ENCODE data around the gene VSTM2L.

Gene VSTM2L

GRCh38 chr20:37983286-37983685 is 80.4 kb downstream of the VSTM2L start:
- H3K9me3 Mint-ChIP-seq (ENCODE audit: low read depth), result no peaks in the 10 kb centered on the region
- no peak overlapping the region for H3K27ac Mint-ChIP-seq
- no peaks in the 10 kb centered on the region for H3K4me1 Mint-ChIP-seq (ENCODE audit: low read depth)
- no peaks in the 10 kb centered on the region for H3K27me3 Mint-ChIP-seq
- H3K4me3 Mint-ChIP-seq, result no peak overlapping the region
- peaks cover 30% of the 10 kb centered on the region for H3K36me3 Mint-ChIP-seq

- no peaks in the 10 kb centered on the region for H3K4me1 Mint-ChIP-seq (ENCODE audit: low read depth)
- no peak overlapping the region for H3K27ac Mint-ChIP-seq
- peaks cover 30% of the 10 kb centered on the region for H3K36me3 Mint-ChIP-seq
- no peaks in the 10 kb centered on the region for H3K9me3 Mint-ChIP-seq (ENCODE audit: low read depth)
- no peak overlapping the region for H3K4me3 Mint-ChIP-seq
- H3K27me3 Mint-ChIP-seq, result no peaks in the 10 kb centered on the region
These were observed 81.3 kb downstream of the VSTM2L start for GRCh38 chr20:37984018-37984785.

- H3K36me3 Mint-ChIP-seq, result peaks cover 29% of the 10 kb centered on the region
- H3K27ac Mint-ChIP-seq, result no peak overlapping the region
- H3K4me1 Mint-ChIP-seq (ENCODE audit: low read depth), result peaks cover 16% of the 10 kb centered on the region
- H3K4me3 Mint-ChIP-seq, result no peak overlapping the region
- no peaks in the 10 kb centered on the region for H3K9me3 Mint-ChIP-seq (ENCODE audit: low read depth)
- H3K27me3 Mint-ChIP-seq, result no peaks in the 10 kb centered on the region
These were observed 83.3 kb downstream of the VSTM2L start for GRCh38 chr20:37986044-37986858.

GRCh38 chr20:37986873-37987601 is 84.1 kb downstream of the VSTM2L start:
- no peak overlapping the region for H3K4me3 Mint-ChIP-seq
- H3K4me1 Mint-ChIP-seq (ENCODE audit: low read depth), result peaks cover 18% of the 10 kb centered on the region
- H3K9me3 Mint-ChIP-seq (ENCODE audit: low read depth), result no peaks in the 10 kb centered on the region
- H3K27ac Mint-ChIP-seq, result no peak overlapping the region
- H3K27me3 Mint-ChIP-seq, result no peaks in the 10 kb centered on the region
- H3K36me3 Mint-ChIP-seq, result peaks cover 27% of the 10 kb centered on the region

GRCh38 chr20:37987602-37988290 is 84.8 kb downstream of the VSTM2L start:
- H3K27ac Mint-ChIP-seq, result no peak overlapping the region
- H3K36me3 Mint-ChIP-seq, result peaks cover 23% of the 10 kb centered on the region
- H3K9me3 Mint-ChIP-seq (ENCODE audit: low read depth), result no peaks in the 10 kb centered on the region
- no peaks in the 10 kb centered on the region for H3K27me3 Mint-ChIP-seq
- no peak overlapping the region for H3K4me3 Mint-ChIP-seq
- peaks cover 18% of the 10 kb centered on the region for H3K4me1 Mint-ChIP-seq (ENCODE audit: low read depth)

- no peak overlapping the region for H3K27ac Mint-ChIP-seq
- H3K9me3 Mint-ChIP-seq (ENCODE audit: low read depth), result no peaks in the 10 kb centered on the region
- no peak overlapping the region for H3K4me3 Mint-ChIP-seq
- H3K4me1 Mint-ChIP-seq (ENCODE audit: low read depth), result peaks cover 18% of the 10 kb centered on the region
- H3K27me3 Mint-ChIP-seq, result no peaks in the 10 kb centered on the region
- H3K36me3 Mint-ChIP-seq, result peaks cover 18% of the 10 kb centered on the region
These were observed 85.5 kb downstream of the VSTM2L start for GRCh38 chr20:37988306-37988954.

- Mint-ChIP-seq H3K27me3 (no peaks in the 10 kb centered on the region), H3K9me3 (ENCODE audit: low read depth) (no peaks in the 10 kb centered on the region), H3K36me3 (peaks cover 17% of the 10 kb centered on the region), H3K4me1 (ENCODE audit: low read depth) (peaks cover 18% of the 10 kb centered on the region), H3K4me3 (no peak overlapping the region), H3K27ac (peak overlapping the region; percentile 68)
These were observed 86.8 kb downstream of the VSTM2L start for GRCh38 chr20:37989601-37990295.

- no peaks in the 10 kb centered on the region for H3K9me3 Mint-ChIP-seq (ENCODE audit: low read depth)
- peaks cover 18% of the 10 kb centered on the region for H3K36me3 Mint-ChIP-seq
- H3K27me3 Mint-ChIP-seq, result no peaks in the 10 kb centered on the region
- H3K4me3 Mint-ChIP-seq, result no peak overlapping the region
- H3K4me1 Mint-ChIP-seq (ENCODE audit: low read depth), result peaks cover 18% of the 10 kb centered on the region
- peak overlapping the region; percentile 46 for H3K27ac Mint-ChIP-seq
These were observed 87.7 kb downstream of the VSTM2L start for GRCh38 chr20:37990571-37991151.

GRCh38 chr20:37991157-37991866 is 88.4 kb downstream of the VSTM2L start:
- Mint-ChIP-seq H3K4me3 (no peak overlapping the region), H3K9me3 (ENCODE audit: low read depth) (no peaks in the 10 kb centered on the region), H3K27ac (peak overlapping the region; percentile 46), H3K27me3 (no peaks in the 10 kb centered on the region), H3K36me3 (peaks cover 18% of the 10 kb centered on the region), H3K4me1 (ENCODE audit: low read depth) (peaks cover 18% of the 10 kb centered on the region)

- peaks cover 17% of the 10 kb centered on the region for H3K36me3 Mint-ChIP-seq
- H3K4me1 Mint-ChIP-seq (ENCODE audit: low read depth), result peaks cover 18% of the 10 kb centered on the region
- no peaks in the 10 kb centered on the region for H3K9me3 Mint-ChIP-seq (ENCODE audit: low read depth)
- no peak overlapping the region for H3K27ac Mint-ChIP-seq
- no peaks in the 10 kb centered on the region for H3K27me3 Mint-ChIP-seq
- H3K4me3 Mint-ChIP-seq, result no peak overlapping the region
These were observed 89.0 kb downstream of the VSTM2L start for GRCh38 chr20:37991908-37992307.

GRCh38 chr20:37992802-37993409 is 90.0 kb downstream of the VSTM2L start:
- Mint-ChIP-seq H3K4me3 (no peak overlapping the region), H3K27me3 (no peaks in the 10 kb centered on the region), H3K27ac (no peak overlapping the region), H3K4me1 (ENCODE audit: low read depth) (peaks cover 18% of the 10 kb centered on the region), H3K36me3 (peaks cover 19% of the 10 kb centered on the region), H3K9me3 (ENCODE audit: low read depth) (no peaks in the 10 kb centered on the region)

- Mint-ChIP-seq H3K4me1 (ENCODE audit: low read depth) (peaks cover 18% of the 10 kb centered on the region), H3K4me3 (no peak overlapping the region), H3K27me3 (no peaks in the 10 kb centered on the region), H3K9me3 (ENCODE audit: low read depth) (no peaks in the 10 kb centered on the region), H3K27ac (peak overlapping the region; percentile 28), H3K36me3 (peaks cover 24% of the 10 kb centered on the region)
These were observed 91.6 kb downstream of the VSTM2L start for GRCh38 chr20:37994512-37994911.
